ENCODE results near the gene WFIKKN2. TPM values are rescaled to one million over a fixed set of nuclear protein-coding genes. Genes with fewer than 3 reads are reported as not detected.

Gene WFIKKN2
- total and polyA plus RNA-seq, 2 experiments from 2014 or later: not detected

Small RNA genes lying within 50 kb of the gene (small RNA-seq; reads per million reads assigned to genes)
- not detected for gene AC005921.1 (ENCODE audit: low replicate concordance)

Other genes with a start within 250 kb of the WFIKKN2 start
- gene ABCC3, start 200.7 kb upstream of the WFIKKN2 start, total RNA-seq (2014; rRNA removed; shearing (Covaris generic)): 0.27 TPM in 1 of 2 replicates, not detected in the other
- gene ABCC3, start 200.7 kb upstream of the WFIKKN2 start, polyA plus RNA-seq (2016; fragmentation: Nextera tagmentation; extraction: Ambion mirVana): not detected in 2 replicates
- 35.5 and 42.1 TPM in 2 replicates for gene ANKRD40, start 127.7 kb upstream of the WFIKKN2 start, total RNA-seq (2014; rRNA removed; shearing (Covaris generic))
- gene ANKRD40, start 127.7 kb upstream of the WFIKKN2 start, polyA plus RNA-seq (2016; fragmentation: Nextera tagmentation; extraction: Ambion mirVana): 19.0 and 19.8 TPM in 2 replicates
- gene LUC7L3, start 116.0 kb upstream of the WFIKKN2 start, total RNA-seq (2014; rRNA removed; shearing (Covaris generic)): 58.0 and 69.3 TPM in 2 replicates
- 369 and 501 TPM in 2 replicates for gene LUC7L3, start 116.0 kb upstream of the WFIKKN2 start, polyA plus RNA-seq (2016; fragmentation: Nextera tagmentation; extraction: Ambion mirVana)
- not detected in 2 replicates for gene ANKRD40CL, start 68.1 kb upstream of the WFIKKN2 start, total RNA-seq (2014; rRNA removed; shearing (Covaris generic))
- not detected in 2 replicates for gene ANKRD40CL, start 68.1 kb upstream of the WFIKKN2 start, polyA plus RNA-seq (2016; fragmentation: Nextera tagmentation; extraction: Ambion mirVana)
- gene TOB1, start 30.8 kb downstream of the WFIKKN2 start, total RNA-seq (2014; rRNA removed; shearing (Covaris generic)): 12.1 and 15.3 TPM in 2 replicates
- 41.2 and 46.9 TPM in 2 replicates for gene TOB1, start 30.8 kb downstream of the WFIKKN2 start, polyA plus RNA-seq (2016; fragmentation: Nextera tagmentation; extraction: Ambion mirVana)

Measured in GM23338 (cell line).